CD4-positive, alpha-beta T cell treated with Interleukin-10 for 1 hour (primary cell): ENCODE measurements around the gene SUSD6.
A peak's percentile ranks its signal among the peaks of the same experiment; 100 is the strongest.
"Not testable (repeated sequence)": the region's sequence is repeated elsewhere in the genome, so short reads cannot be mapped to it uniquely, and the experiment has no call there.

Source experiments
- DNase-seq: peaks from one replicate; pipeline ENCODE4 v3.0.0-alpha.2; 2020

SUSD6 gene

GRCh38 chr14:69718614-69719013 is 107.2 kb downstream of the SUSD6 start:
- DNase-seq, result not testable (repeated sequence)

- DNase-seq, result no peak
Measured at GRCh38 chr14:69719501-69719951, 108.1 kb downstream of the SUSD6 start.

DNA sequence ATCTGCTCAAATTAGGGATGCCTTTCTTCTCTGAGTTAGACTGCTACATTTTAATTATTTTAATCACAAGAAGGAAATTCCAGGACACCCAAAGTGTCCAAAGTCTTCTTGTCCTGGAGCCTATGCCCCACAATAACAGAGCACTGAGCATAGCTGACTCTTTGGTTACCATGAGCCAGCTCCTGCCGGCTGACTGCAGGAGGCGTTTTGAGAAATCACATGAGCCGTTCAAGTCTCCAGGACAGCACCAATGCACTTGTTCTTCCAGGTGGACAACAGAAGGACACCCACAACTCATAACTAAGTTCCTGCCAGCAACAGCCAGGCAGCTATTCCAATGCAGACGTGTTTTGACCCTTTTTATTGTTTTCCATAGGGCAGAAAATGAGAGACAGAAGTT is 109.5 kb downstream of the SUSD6 start:
- DNase-seq, result no peak

GRCh38 chr14:69726761-69727511 is 115.5 kb downstream of the SUSD6 start:
- peak; percentile 88 for DNase-seq

DNA sequence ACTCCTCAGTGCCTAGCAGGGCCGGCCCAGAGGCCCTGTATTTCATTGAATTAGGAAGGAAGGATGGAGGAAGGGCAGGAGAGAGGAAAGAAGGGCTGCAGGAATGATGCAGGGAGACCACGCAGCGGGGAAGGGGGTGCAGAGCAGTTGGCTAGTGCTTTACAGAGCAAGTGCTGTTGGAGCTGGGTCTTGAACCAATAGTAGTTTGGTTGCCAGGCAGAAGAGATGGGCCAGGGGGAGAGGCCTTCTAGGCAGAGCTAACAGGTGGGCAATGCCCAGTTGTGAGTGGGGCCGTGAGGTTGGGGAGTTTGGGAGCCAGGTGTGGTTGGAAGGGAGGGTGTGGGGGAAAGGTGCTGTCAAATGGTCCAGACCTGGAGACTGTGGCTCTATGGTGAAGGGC is 116.5 kb downstream of the SUSD6 start:
- DNase-seq, result no peak

GRCh38 chr14:69731919-69732598 is 120.7 kb downstream of the SUSD6 start:
- not testable (repeated sequence) for DNase-seq

GRCh38 chr14:69736405-69736804 is 125.0 kb downstream of the SUSD6 start:
- DNase-seq, result not testable (repeated sequence)

- DNase-seq, result no peak
Measured at GRCh38 chr14:69741055-69741454, 129.7 kb downstream of the SUSD6 start.

DNA sequence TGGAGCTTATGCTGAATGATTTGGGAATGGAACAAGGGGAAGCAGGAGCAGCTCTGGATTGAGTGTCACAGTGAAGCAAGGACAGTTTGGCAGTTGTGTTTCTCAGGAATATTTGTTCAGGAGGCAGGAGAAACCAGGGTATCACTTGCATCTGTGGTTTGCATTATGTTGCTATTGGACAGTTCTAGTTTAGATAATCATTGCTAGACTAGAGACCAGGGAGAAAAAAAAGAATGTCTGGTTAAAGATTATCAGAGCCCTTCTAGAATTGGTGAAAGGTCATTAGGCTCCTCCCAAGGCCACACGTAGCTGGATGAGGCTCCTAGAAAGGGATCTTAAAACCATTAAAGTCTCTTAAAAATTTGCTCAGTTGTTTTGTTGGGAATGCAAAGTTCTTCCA is 138.6 kb downstream of the SUSD6 start:
- DNase-seq, result no peak

DNA sequence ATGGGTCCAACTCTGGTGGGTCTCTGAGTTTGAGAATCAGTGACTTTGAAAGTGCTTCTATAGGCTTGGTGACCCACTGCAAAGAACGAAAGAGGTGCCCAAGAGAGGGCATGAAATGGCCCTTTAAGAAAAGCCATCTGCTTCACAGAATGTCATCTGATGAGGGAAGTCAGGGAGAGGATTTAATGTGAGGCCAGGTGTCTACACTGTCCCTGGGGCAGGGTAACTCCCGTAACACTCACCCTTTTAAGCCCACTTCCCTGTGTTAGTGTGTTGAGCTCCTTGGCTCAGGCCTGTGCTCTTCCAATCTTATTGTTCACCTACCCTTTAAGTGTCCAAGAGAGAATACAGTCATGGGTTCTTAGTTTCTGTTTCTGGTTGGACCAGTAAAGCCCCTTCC is 139.1 kb downstream of the SUSD6 start:
- DNase-seq, result no peak

- DNase-seq, result no peak
Measured at GRCh38 chr14:69752773-69753172, 141.4 kb downstream of the SUSD6 start.

DNA sequence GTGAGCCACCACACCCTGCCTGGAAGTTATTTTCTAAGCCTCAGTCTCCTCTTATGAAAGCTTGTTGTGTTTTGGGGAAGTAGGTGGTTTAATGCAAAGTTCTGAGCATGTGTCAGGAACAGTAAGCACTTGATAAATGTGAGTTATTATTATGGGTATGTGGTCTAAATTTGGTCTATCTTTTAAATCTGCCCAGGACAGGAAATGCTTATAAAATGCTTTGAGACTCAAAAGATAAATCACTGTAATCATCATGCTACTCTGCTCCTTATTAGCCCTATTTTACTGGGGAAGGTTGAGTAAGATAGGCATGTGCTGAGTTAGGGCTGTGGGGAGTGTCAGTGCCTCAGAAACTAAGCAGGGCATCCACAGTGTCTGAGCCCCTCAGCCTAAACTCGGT is 142.5 kb downstream of the SUSD6 start:
- no peak for DNase-seq

DNA sequence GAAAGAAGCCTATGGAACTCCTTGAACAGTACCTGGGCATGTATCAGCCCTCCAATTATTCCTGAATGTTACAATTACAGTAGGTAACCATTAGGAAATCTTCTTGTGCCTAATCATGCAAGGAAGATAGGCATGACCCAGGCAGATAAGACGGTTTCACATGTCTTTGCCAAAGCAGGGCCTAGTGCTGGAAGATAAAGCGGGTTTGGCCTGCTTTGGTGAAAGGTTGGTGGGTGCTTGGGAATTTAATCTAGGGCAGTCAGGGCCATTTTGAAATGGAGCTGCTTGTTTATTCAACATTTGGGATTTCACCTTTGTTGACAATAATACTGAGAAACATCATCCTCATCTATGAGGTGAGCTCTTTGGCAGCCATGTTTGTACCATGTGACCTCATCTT is 143.1 kb downstream of the SUSD6 start:
- no peak for DNase-seq

DNA sequence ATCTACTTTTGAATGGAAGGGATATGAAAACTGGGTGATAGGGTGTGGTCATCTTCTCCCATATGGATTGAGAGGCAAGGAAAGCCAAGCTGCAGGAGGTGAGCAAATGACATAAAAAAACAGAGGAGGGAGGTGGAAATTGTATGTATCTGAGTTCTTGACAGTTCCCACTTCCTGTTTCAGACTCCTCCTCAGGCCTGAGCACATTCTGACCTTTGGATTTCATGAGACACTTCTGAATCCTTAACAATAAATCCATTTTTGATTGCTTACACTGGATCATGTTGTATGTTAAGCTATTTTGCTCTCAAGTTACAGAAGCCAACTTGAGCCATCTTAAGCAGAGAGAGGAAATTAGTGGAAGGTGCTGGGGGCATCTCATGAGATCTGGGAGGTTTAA is 143.9 kb downstream of the SUSD6 start:
- DNase-seq, result no peak

DNA sequence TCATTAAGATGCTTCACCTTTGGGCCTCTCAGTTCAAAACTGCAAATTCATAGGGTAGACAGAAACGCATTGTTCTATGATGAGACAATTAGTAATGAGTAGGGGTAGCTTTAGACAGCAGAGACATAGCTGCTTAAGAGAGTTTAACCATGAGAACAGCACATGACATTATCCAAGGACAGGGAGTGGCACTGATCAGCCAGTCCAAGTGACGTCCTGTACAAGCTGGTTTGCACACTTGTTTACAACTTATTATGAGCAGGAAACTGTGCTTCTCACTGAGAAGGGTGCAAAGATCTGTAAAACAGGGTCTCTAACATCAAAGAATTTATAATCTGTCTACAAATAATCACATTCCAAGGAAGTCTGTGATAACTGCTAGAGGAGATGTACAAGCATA is 144.4 kb downstream of the SUSD6 start:
- no peak for DNase-seq

DNA sequence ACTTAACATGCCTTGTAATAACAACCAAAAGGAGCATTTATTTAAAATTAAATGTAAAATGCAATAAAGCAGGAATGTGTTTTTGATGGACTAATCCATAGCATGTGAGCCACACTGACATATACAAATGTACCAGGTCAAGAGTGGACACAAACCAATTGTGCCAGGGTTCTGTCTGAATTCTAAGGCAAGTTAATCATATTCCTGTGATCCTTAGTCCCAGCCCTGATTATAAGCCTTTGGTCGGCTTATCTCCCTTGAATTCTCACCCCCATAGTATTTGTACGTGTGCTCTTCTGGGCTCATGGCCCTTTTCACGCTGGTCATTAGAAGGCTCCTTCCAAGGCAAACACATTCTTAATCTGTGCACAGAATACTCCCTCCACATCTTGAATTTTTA is 144.9 kb downstream of the SUSD6 start:
- DNase-seq, result no peak

DNA sequence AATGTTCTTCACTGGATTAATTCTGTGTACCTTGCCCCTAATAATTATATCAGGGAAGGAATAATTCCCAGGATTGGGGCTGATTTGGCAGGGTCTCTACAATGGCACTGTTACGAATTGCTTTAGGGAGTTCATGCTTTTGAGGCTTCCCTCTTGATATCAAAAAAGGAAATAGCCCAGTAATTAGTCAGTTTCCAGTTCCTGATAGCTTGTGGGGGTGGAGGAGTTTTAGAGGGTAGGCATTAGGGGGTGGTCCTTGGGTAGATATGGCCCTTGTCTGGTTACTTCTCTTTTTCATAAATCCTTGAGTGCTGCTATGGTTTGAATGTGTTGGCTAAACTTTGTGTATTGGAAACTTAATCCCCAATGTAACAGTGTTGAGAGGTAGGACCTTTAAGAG is 149.4 kb downstream of the SUSD6 start:
- no peak for DNase-seq

GRCh38 chr14:69763761-69764510 is 152.5 kb downstream of the SUSD6 start:
- DNase-seq, result no peak
